WI38 (cell line): ENCODE measurements around the gene C16orf96.

ENCODE experiments used
- H3K4me3 ChIP-seq: 2 replicates; pipeline ENCODE4 v1.5.1; 2011; ENCODE audit warnings: low read depth, mild to moderate bottlenecking, control low read depth, low read length
- CTCF ChIP-seq: IDR thresholded peaks from 2 replicates; pipeline ENCODE4 v1.5.1; 2012; ENCODE audit warnings: low read depth, mild to moderate bottlenecking, control low read depth, low read length

C16orf96 gene

GRCh38 chr16:4601036-4601863, 45.1 kb downstream of the C16orf96 start:
- no peak for TF ChIP-seq CTCF

GRCh38 chr16:4601864-4602186, 45.7 kb downstream of the C16orf96 start:
- no peak for TF ChIP-seq CTCF
- H3K4me3 ChIP-seq, result no peak overlapping the region

More at GRCh38 chr16:4601036-4601863, 45.1 kb downstream of the C16orf96 start:
- no peak overlapping the region for H3K4me3 ChIP-seq

- H3K4me3 ChIP-seq, result no peak overlapping the region
- TF ChIP-seq CTCF, result no peak
Measured at GRCh38 chr16:4602331-4602730, 46.2 kb downstream of the C16orf96 start.

- no peak overlapping the region for H3K4me3 ChIP-seq
- TF ChIP-seq CTCF, result no peak
Measured at GRCh38 chr16:4603624-4604170, 47.6 kb downstream of the C16orf96 start.

- H3K4me3 ChIP-seq, result no peak overlapping the region
- no peak for TF ChIP-seq CTCF
Measured at GRCh38 chr16:4604401-4604800, 48.3 kb downstream of the C16orf96 start.

- TF ChIP-seq CTCF, result no peak
Measured at GRCh38 chr16:4606354-4606753, 50.2 kb downstream of the C16orf96 start.

GRCh38 chr16:4607841-4608703, 51.9 kb downstream of the C16orf96 start:
- no peak overlapping the region for H3K4me3 ChIP-seq
- no peak for TF ChIP-seq CTCF

More at GRCh38 chr16:4606354-4606753, 50.2 kb downstream of the C16orf96 start:
- no peak overlapping the region for H3K4me3 ChIP-seq
